OCI-LY1 (cell line): Measurements from ENCODE around the gene CHCHD4.
"Not testable (repeated sequence)": the region's sequence is repeated elsewhere in the genome, so short reads cannot be mapped to it uniquely, and the experiment has no call there.

Experiments
- H2AFZ ChIP-seq: fragments of 200-600 bp; sonication (generic), shearing (Covaris generic); 2 replicates; pipeline ENCODE4 v1.6.0; 2014; ENCODE audit warnings: antibody characterized with exemption, mild to moderate bottlenecking, low read length
- H3F3A ChIP-seq: fragments of 200-600 bp; sonication (generic), shearing (Covaris generic); 2 replicates; pipeline ENCODE4 v1.6.0; 2014; ENCODE audit warnings: mild to moderate bottlenecking, antibody characterized with exemption, low read length, moderate library complexity; ENCODE audit not compliant: insufficient read depth
- H3K27ac ChIP-seq: fragments of 200-600 bp; sonication (generic); 2 replicates; pipeline ENCODE4 v1.5.1; 2014; ENCODE audit warnings: low read length, mixed run types, mild to moderate bottlenecking, low read depth; ENCODE audit not compliant: poor library complexity, severe bottlenecking
- H3K27me3 ChIP-seq: fragments of 200-600 bp; sonication (generic); 2 replicates; pipeline ENCODE4 v1.6.0; 2014; ENCODE audit warnings: antibody characterized with exemption, mild to moderate bottlenecking, low read length, moderate library complexity; ENCODE audit not compliant: insufficient read depth
- H3K36me3 ChIP-seq: fragments of 200-600 bp; sonication (generic); 2 replicates; pipeline ENCODE4 v1.6.1; 2014; ENCODE audit warnings: mild to moderate bottlenecking, antibody characterized with exemption, low read length, moderate library complexity, mixed read lengths; ENCODE audit not compliant: insufficient read depth
- H3K4me1 ChIP-seq: fragments of 200-600 bp; sonication (generic); 2 replicates; pipeline ENCODE4 v1.5.1; 2014; ENCODE audit warnings: mild to moderate bottlenecking, low read length, moderate library complexity; ENCODE audit not compliant: insufficient read depth, severe bottlenecking
- H3K4me2 ChIP-seq: fragments of 200-600 bp; sonication (generic), shearing (Covaris generic); 2 replicates; pipeline ENCODE4 v1.6.1; 2014; ENCODE audit warnings: low read length
- H3K4me3 ChIP-seq: fragments of 200-600 bp; sonication (generic); 2 replicates; pipeline ENCODE4 v1.5.1; 2014; ENCODE audit warnings: low read length, low read depth, mild to moderate bottlenecking, mixed read lengths; ENCODE audit not compliant: poor library complexity, severe bottlenecking
- H3K79me2 ChIP-seq: fragments of 200-600 bp; shearing (Covaris generic); 2 replicates; pipeline ENCODE4 v1.6.1; 2016; ENCODE audit warnings: mixed run types, low read length, mixed read lengths; ENCODE audit not compliant: insufficient read depth
- H3K9ac ChIP-seq: fragments of 200-600 bp; sonication (generic), shearing (Covaris generic); 2 replicates; pipeline ENCODE4 v1.6.1; 2014; ENCODE audit warnings: mild to moderate bottlenecking, low read length, mixed read lengths
- H3K9me2 ChIP-seq: fragments of 200-600 bp; sonication (generic), shearing (Covaris generic); 2 replicates; pipeline ENCODE4 v1.6.1; 2014; ENCODE audit warnings: low read depth, mild to moderate bottlenecking, low read length, mixed read lengths
- H3K9me3 ChIP-seq: fragments of 200-600 bp; shearing (Covaris generic); 2 replicates; pipeline ENCODE4 v1.6.1; 2014; ENCODE audit warnings: low read length, mixed read lengths
- H4K20me1 ChIP-seq: fragments of 200-600 bp; sonication (generic), shearing (Covaris generic); 2 replicates; pipeline ENCODE4 v1.6.0; 2016; ENCODE audit warnings: mild to moderate bottlenecking, low read length; ENCODE audit not compliant: insufficient read depth
- EZH2 ChIP-seq: fragments of 200-600 bp; sonication (generic), shearing (Covaris generic); IDR thresholded peaks from 2 replicates; pipeline ENCODE4 v1.8.0; 2017; ENCODE audit warnings: borderline replicate concordance, mixed run types, mild to moderate bottlenecking, antibody characterized with exemption, low read length, moderate library complexity, mixed read lengths
- TF ChIP-seq, protein P1 (sequence below): fragments of 200-600 bp; sonication (generic), shearing (Covaris generic); IDR thresholded peaks from 2 replicates; pipeline ENCODE4 v1.5.1; 2017; ENCODE audit warnings: mild to moderate bottlenecking, antibody characterized with exemption, low read length, moderate library complexity, mixed read lengths

Gene CHCHD4

DNA sequence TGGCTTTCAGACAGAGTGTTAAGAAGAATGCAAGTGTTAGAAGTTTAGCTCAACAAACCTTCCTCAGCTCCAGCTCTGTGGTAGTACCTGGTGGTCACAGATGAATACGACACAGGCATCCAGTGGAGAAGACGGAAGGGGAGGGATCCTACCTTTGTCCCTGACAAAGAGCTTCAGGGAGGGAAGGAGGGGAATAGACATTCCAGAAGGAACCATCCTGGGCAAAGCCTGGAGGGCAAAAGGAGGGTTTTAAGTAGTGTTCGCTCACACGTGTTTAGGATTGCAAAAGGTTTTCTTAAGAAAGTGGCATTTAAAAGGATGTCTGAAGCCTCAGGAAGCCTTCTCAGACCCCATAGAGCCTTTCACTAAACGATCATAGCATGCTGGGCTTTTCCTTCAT, 2.8 kb downstream of the CHCHD4 start:
- Histone ChIP-seq H3K9me3 (no peaks in the 10 kb centered on the region), H3F3A (no peaks in the 10 kb centered on the region), H3K27ac (peak overlapping the region; percentile 69), H3K9ac (no peak overlapping the region; the same call in 1 of the 2 replicates), H4K20me1 (no peaks in the 10 kb centered on the region), H3K27me3 (no peaks in the 10 kb centered on the region), H3K36me3 (peaks cover 41% of the 10 kb centered on the region; the same call in 1 of the 2 replicates), H2AFZ (no peak overlapping the region), H3K9me2 (no peaks in the 10 kb centered on the region), H3K4me1 (peaks cover 33% of the 10 kb centered on the region), H3K4me2 (peak overlapping the region; percentile 92; the same call in 1 of the 2 replicates), H3K79me2 (peaks cover 21% of the 10 kb centered on the region; the same call in 1 of the 2 replicates), H3K4me3 (no peak overlapping the region)
- TF ChIP-seq, protein P1, sequence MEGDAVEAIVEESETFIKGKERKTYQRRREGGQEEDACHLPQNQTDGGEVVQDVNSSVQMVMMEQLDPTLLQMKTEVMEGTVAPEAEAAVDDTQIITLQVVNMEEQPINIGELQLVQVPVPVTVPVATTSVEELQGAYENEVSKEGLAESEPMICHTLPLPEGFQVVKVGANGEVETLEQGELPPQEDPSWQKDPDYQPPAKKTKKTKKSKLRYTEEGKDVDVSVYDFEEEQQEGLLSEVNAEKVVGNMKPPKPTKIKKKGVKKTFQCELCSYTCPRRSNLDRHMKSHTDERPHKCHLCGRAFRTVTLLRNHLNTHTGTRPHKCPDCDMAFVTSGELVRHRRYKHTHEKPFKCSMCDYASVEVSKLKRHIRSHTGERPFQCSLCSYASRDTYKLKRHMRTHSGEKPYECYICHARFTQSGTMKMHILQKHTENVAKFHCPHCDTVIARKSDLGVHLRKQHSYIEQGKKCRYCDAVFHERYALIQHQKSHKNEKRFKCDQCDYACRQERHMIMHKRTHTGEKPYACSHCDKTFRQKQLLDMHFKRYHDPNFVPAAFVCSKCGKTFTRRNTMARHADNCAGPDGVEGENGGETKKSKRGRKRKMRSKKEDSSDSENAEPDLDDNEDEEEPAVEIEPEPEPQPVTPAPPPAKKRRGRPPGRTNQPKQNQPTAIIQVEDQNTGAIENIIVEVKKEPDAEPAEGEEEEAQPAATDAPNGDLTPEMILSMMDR: no peak
- TF ChIP-seq EZH2: no peak

DNA sequence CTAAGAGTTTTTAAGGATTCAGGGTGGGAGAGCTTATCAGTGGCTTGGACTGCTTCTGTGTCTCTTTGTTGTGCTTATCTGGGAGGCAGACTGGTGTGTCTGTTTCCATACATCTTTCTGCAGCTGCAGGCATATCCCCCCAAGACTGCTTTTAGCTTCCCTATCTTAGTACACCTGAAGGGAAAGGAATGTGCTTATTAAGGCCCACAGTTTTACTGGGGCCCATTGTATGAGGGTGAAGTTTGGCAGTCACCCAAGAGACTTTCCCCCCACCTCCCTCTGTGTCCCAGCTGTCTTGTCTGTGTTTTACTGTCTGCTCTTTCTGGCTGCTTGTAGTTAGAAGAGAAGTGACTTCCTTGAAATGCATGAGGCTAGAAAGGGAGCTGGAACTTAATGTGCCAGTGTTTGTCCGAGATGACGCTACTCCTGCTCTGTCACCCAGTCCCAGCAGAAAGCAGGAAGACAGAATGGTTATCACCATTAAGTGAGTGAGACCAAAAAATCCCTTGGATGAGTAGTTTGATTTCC, 3.7 kb downstream of the CHCHD4 start:
- H3K27me3 ChIP-seq, H4K20me1 ChIP-seq, H2AFZ ChIP-seq, H3K4me3 ChIP-seq, H3F3A ChIP-seq, H3K4me2 ChIP-seq, H3K27ac ChIP-seq, H3K9me3 ChIP-seq, H3K9ac ChIP-seq, H3K9me2 ChIP-seq: not testable (repeated sequence)
- Histone ChIP-seq H3K4me1 (peaks cover 26% of the 10 kb centered on the region), H3K79me2 (peaks cover 21% of the 10 kb centered on the region; the same call in 1 of the 2 replicates), H3K36me3 (peaks cover 49% of the 10 kb centered on the region)

DNA sequence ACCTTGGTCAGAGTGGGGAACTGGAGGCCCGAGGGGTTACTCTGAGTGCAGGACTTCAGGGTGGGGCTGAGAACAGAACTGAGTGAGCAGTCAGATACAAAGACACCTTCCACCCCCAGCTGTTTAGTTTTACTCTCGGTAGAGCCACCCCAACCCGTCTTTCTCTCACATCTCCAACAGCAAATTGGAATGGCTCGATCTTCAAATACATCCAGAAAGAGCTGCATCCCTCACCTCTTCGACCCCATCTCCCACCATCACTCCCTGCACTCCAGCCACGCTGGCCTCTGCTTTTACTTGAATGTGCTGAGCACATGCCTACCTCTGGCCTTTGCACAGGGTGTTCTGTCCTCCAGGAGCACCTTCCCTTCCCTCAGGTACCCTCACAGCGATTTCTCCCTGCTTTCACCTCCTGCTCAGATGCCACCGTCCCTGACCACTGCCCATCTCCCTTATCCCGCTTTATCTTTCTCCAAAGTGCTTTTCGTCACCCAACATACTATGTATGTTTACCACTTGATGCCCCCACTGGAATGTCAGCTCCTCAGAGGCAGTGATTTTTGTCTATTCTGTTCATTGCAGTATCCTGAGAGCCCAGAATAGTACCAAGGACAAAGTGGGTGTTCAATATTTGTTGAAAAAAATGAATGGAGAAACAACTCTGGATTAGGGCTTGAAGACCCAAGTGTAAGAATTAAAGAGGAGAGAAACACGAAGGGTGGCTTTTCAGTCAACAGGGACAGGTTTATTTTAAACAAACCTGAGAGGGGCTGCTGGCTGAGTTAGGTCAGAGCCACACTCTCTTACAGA, 4.4 kb downstream of the CHCHD4 start:
- H3K9ac ChIP-seq: no peak overlapping the region
- H3K4me2 ChIP-seq: no peak overlapping the region
- no peaks in the 10 kb centered on the region for H4K20me1 ChIP-seq
- H3K27ac ChIP-seq: no peak overlapping the region
- peaks cover 21% of the 10 kb centered on the region; the same call in 1 of the 2 replicates for H3K79me2 ChIP-seq
- no peaks in the 10 kb centered on the region for H3K9me3 ChIP-seq
- TF ChIP-seq EZH2: no peak
- TF ChIP-seq, protein P1: no peak
- peaks cover 19% of the 10 kb centered on the region for H3K4me1 ChIP-seq
- no peaks in the 10 kb centered on the region for H3F3A ChIP-seq
- no peaks in the 10 kb centered on the region for H3K9me2 ChIP-seq
- no peaks in the 10 kb centered on the region for H3K27me3 ChIP-seq
- H3K36me3 ChIP-seq: peaks cover 56% of the 10 kb centered on the region
- H3K4me3 ChIP-seq: no peak overlapping the region
- H2AFZ ChIP-seq: no peak overlapping the region
